ENCODE data around the gene DLX2.

DNA sequence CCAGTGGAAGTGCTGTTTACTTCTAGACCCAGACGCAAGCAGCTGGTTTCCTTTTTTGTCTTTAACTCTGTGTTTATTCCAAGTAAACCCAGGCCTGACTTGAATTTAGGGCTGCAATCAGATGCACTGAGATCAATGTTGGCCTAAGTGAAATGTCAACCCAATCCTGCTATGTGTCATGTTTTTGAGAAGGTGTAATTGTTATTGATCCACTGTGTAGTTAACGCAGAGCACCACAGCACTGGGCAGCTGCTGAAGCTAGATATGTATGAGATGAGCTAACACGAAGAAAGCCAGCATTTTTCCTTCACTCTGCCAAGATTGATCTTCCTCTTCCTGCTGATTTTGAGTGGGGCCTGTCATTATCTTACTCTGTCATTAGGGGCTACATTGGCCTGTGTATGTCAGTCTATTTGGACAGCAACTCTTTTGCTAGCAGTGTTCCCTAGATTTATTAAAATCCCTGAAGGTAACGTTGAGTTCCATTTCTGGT lies 36.3 kb downstream of the DLX2 start:
- TF ChIP-seq, protein P1, sequence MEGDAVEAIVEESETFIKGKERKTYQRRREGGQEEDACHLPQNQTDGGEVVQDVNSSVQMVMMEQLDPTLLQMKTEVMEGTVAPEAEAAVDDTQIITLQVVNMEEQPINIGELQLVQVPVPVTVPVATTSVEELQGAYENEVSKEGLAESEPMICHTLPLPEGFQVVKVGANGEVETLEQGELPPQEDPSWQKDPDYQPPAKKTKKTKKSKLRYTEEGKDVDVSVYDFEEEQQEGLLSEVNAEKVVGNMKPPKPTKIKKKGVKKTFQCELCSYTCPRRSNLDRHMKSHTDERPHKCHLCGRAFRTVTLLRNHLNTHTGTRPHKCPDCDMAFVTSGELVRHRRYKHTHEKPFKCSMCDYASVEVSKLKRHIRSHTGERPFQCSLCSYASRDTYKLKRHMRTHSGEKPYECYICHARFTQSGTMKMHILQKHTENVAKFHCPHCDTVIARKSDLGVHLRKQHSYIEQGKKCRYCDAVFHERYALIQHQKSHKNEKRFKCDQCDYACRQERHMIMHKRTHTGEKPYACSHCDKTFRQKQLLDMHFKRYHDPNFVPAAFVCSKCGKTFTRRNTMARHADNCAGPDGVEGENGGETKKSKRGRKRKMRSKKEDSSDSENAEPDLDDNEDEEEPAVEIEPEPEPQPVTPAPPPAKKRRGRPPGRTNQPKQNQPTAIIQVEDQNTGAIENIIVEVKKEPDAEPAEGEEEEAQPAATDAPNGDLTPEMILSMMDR (IDR thresholded peaks at IDR 0.05): no peak
- TF ChIP-seq POLR2A (IDR thresholded peaks at IDR 0.05): no peak
